MCF 10A (cell line): ENCODE measurements around the gene STIM1. TPM values are rescaled to one million over a fixed set of nuclear protein-coding genes. Genes with fewer than 3 reads are reported as not detected.

Experiments
- BruUV-seq: library from RNA; stranded (reverse); fragments of 400-500 nt; replicated peaks from 2 replicates; lab custom pipeline; 2021; lab: Mats Ljungman, UMichigan
- CTCF ChIA-PET: fragments of 300-600 bp; sonication (Branson Sonifier 250); formaldehyde crosslinking; extraction: SDS; loops from one replicate; lab custom pipeline; 2021; ENCODE audit warnings: antibody characterized with exemption, inconsistent platforms; lab: Yijun Ruan, JAX
- POLR2A ChIA-PET: fragments of 300-600, 350-650 bp; sonication (Branson Sonifier 250); formaldehyde crosslinking; extraction: SDS; loops from one replicate; lab custom pipeline; 2020; ENCODE audit warnings: antibody characterized with exemption, inconsistent platforms; lab: Yijun Ruan, JAX
- DNase-seq: peaks from one replicate; pipeline ENCODE4 v3.0.0-alpha.2; 2018; ENCODE audit not compliant: unreplicated experiment
- H3K27ac Mint-ChIP-seq: one replicate; pipeline ENCODE4 v1.8.0; 2022; ENCODE audit warnings: mild to moderate bottlenecking, low read depth, mixed read lengths; ENCODE audit not compliant: unreplicated experiment
- H3K27me3 Mint-ChIP-seq: one replicate; pipeline ENCODE4 v1.8.0; 2022; ENCODE audit warnings: mixed read lengths; ENCODE audit not compliant: insufficient read depth, unreplicated experiment
- H3K36me3 Mint-ChIP-seq: one replicate; pipeline ENCODE4 v1.8.0; 2022; ENCODE audit warnings: mild to moderate bottlenecking, moderate library complexity, mixed read lengths; ENCODE audit not compliant: insufficient read depth, unreplicated experiment
- H3K4me1 Mint-ChIP-seq: one replicate; pipeline ENCODE4 v1.8.0; 2022; ENCODE audit warnings: mixed read lengths; ENCODE audit not compliant: insufficient read depth, unreplicated experiment
- H3K4me3 Mint-ChIP-seq: one replicate; pipeline ENCODE4 v1.8.0; 2022; ENCODE audit warnings: mild to moderate bottlenecking, moderate library complexity, mixed read lengths; ENCODE audit not compliant: unreplicated experiment
- H3K9me3 Mint-ChIP-seq: one replicate; pipeline ENCODE4 v1.8.0; 2022; ENCODE audit warnings: mixed read lengths; ENCODE audit not compliant: unreplicated experiment
- intact Hi-C: fragments of 100-400 bp; cut with micrococcal nuclease; formaldehyde crosslinking; loops from 2 replicates; pipeline ENCODE4 v1.14.1; 2022
- total RNA-seq: library from RNA; stranded (reverse); gene quantifications from 2 replicates; pipeline ENCODE4 v1.2.3, GENCODE V29; 2022
- TF ChIP-seq, protein P1 (sequence below): fragments of 200-600 bp; IDR thresholded peaks from one replicate; pipeline ENCODE4 v1.8.0; 2022; ENCODE audit warnings: antibody characterized with exemption, mild to moderate bottlenecking; ENCODE audit not compliant: unreplicated experiment

The STIM1 gene
- total RNA-seq, 1 experiment from 2014 or later = 41.2 TPM

DNA sequence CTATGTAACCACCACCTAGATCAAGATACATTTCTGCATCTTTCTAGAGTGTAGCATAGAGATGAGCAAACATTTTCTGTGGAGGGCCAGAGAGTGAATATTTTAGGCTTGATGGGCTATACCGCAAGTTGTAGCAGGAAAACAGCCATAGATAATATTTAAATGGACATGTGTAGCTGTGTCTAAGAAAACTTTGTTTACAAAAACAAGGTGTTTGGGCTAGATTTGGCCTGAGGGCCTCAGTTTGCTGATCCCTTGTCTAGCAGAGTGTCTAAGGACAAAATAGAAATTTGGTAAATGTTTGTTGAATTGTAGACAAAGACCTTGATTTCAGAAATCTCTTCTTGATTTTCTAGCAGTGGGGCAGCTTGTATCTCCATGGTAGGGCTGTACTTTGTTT lies 36.3 kb downstream of the STIM1 start:
- TF ChIP-seq, protein P1, sequence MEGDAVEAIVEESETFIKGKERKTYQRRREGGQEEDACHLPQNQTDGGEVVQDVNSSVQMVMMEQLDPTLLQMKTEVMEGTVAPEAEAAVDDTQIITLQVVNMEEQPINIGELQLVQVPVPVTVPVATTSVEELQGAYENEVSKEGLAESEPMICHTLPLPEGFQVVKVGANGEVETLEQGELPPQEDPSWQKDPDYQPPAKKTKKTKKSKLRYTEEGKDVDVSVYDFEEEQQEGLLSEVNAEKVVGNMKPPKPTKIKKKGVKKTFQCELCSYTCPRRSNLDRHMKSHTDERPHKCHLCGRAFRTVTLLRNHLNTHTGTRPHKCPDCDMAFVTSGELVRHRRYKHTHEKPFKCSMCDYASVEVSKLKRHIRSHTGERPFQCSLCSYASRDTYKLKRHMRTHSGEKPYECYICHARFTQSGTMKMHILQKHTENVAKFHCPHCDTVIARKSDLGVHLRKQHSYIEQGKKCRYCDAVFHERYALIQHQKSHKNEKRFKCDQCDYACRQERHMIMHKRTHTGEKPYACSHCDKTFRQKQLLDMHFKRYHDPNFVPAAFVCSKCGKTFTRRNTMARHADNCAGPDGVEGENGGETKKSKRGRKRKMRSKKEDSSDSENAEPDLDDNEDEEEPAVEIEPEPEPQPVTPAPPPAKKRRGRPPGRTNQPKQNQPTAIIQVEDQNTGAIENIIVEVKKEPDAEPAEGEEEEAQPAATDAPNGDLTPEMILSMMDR = no peak
- Mint-ChIP-seq H3K9me3 (no peaks in the 10 kb centered on the region), H3K27me3 (no peaks in the 10 kb centered on the region), H3K4me1 (no peaks in the 10 kb centered on the region), H3K27ac (no peak overlapping the region), H3K4me3 (no peak overlapping the region), H3K36me3 (no peaks in the 10 kb centered on the region)
- BruUV-seq = no TSS peak
- ChIA-PET CTCF (interaction anchor here (0.6 kb wide), 1 partner anchor 60 kb away, joined by 3 read pairs; no protein-coding TSS in a partner anchor), POLR2A (no interaction called here)
- intact Hi-C loops = no loop called here
- no peak for DNase-seq

DNA sequence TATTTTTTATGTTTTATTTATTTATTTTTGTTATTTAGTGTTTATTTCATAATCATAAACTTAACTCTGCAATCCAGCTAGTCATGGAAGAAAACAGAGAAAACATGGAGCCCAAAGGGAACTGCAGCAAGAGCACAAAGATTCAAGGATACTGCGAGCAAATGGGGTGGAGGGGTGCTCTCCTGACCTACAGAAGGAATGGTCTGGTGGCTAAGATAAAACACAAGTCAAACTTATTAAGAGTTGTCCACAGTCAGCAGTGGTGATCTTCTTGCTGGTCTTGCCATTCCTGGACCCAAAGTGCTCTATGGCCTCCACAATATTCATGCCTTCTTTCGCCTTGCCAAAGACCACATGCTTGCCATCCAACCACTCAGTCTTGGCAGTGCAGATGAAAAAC lies 36.7 kb downstream of the STIM1 start:
- Mint-ChIP-seq H3K9me3 (no peaks in the 10 kb centered on the region), H3K27me3 (no peaks in the 10 kb centered on the region), H3K27ac (no peak overlapping the region), H3K4me3 (no peak overlapping the region), H3K4me1 (no peaks in the 10 kb centered on the region), H3K36me3 (no peaks in the 10 kb centered on the region)
- TF ChIP-seq, protein P1 = no peak
- intact Hi-C loops = no loop called here
- BruUV-seq = no TSS peak
- DNase-seq = no peak
- ChIA-PET POLR2A (no interaction called here), CTCF (no interaction called here)

DNA sequence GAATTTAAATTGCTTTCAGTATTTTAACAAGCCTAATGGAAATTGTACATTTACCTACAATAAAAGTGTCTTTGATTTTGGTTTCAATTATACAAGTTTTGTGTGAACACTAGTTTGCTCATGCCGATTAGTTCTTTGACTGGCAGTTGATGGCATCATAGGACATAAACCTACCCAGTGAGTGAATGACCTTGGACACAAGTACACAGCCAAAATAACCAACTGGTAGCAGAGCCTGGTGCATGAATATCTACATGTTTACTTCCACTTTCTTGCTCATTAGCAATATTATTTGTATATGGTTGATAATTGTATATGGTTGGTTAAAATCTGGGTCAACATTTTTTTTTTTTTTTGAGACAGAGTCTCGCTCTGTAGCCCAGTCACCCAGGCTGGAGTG lies 37.8 kb downstream of the STIM1 start:
- Mint-ChIP-seq H3K27me3 (no peaks in the 10 kb centered on the region), H3K4me3 (no peak overlapping the region), H3K9me3 (no peaks in the 10 kb centered on the region), H3K36me3 (no peaks in the 10 kb centered on the region), H3K27ac (no peak overlapping the region), H3K4me1 (no peaks in the 10 kb centered on the region)
- no peak for DNase-seq
- POLR2A ChIA-PET = no interaction called here
- TF ChIP-seq, protein P1 = no peak
- intact Hi-C loops = no loop called here
- CTCF ChIA-PET = no interaction called here
- no TSS peak for BruUV-seq

DNA sequence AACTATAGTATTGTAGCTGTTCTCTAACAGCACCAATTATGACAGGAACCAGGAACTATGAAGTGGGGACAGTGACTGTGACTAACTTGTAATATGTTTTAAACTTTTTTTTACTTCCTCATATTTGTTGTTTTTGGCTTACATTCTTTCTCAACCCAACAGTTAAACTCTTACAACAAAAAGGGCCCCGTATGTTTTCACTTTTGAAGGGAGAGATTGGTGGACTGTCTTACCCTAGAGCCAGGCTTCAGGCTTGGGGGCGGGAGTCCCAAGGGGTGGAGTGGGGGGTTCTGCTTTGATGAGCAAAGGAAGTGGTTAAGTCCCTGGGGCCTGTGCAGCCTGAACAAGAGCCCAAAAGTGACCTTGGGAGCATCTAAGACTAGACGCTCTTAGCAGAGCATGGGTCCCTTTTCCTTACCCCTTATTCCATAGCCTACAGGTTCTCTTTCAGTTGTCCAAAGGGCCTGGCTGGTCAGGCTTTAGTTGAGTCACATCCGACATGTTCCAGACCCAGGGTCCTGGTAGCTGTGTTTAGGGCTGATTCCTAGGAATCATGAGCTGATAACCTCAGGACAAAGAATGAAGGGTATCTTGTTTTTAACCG lies 38.8 kb downstream of the STIM1 start:
- TF ChIP-seq, protein P1 = no peak
- H3K27ac Mint-ChIP-seq = no peak overlapping the region
- no peaks in the 10 kb centered on the region for H3K36me3 Mint-ChIP-seq
- H3K27me3 Mint-ChIP-seq = no peaks in the 10 kb centered on the region
- no peaks in the 10 kb centered on the region for H3K4me1 Mint-ChIP-seq
- H3K4me3 Mint-ChIP-seq = no peak overlapping the region
- H3K9me3 Mint-ChIP-seq = no peaks in the 10 kb centered on the region
- intact Hi-C loops = no loop called here
- POLR2A ChIA-PET = interaction anchor here (1.0 kb wide), 1 partner anchor 9 kb away, joined by 3 read pairs; no protein-coding TSS in a partner anchor
- BruUV-seq = no TSS peak
- DNase-seq = no peak
- CTCF ChIA-PET = interaction anchor here (1.3 to 1.6 kb wide), 2 partner anchors 39 to 179 kb away, joined by 4 to 5 read pairs; partner anchors contain the start of gene STIM1
